HUES48 (cell line): Measurements from ENCODE around the gene SMOC2.

Experiments
- H3K27ac ChIP-seq: one replicate; pipeline ENCODE4 v1.7.0; 2013; ENCODE audit warnings: low read depth, low read length, inconsistent platforms
- H3K27me3 ChIP-seq: 2 replicates; pipeline ENCODE4 v1.6.1; 2013; ENCODE audit warnings: mild to moderate bottlenecking, low read length; ENCODE audit not compliant: control insufficient read depth, insufficient read depth
- H3K36me3 ChIP-seq: 2 replicates; pipeline ENCODE4 v1.6.1; 2013; ENCODE audit warnings: low read length; ENCODE audit not compliant: control insufficient read depth, insufficient read depth
- H3K4me1 ChIP-seq: 2 replicates; pipeline ENCODE4 v1.6.1; 2013; ENCODE audit warnings: mild to moderate bottlenecking, low read length; ENCODE audit not compliant: control insufficient read depth, insufficient read depth
- H3K4me3 ChIP-seq: 2 replicates; pipeline ENCODE4 v1.5.1; 2013; ENCODE audit warnings: mild to moderate bottlenecking, low read depth, low read length
- H3K9ac ChIP-seq: 2 replicates; pipeline ENCODE4 v1.6.1; 2013; ENCODE audit warnings: mild to moderate bottlenecking, low read depth, low read length, moderate library complexity
- H3K9me3 ChIP-seq: 2 replicates; pipeline ENCODE4 v1.6.1; 2013; ENCODE audit warnings: low read length; ENCODE audit not compliant: control insufficient read depth, insufficient read depth

Gene SMOC2

DNA sequence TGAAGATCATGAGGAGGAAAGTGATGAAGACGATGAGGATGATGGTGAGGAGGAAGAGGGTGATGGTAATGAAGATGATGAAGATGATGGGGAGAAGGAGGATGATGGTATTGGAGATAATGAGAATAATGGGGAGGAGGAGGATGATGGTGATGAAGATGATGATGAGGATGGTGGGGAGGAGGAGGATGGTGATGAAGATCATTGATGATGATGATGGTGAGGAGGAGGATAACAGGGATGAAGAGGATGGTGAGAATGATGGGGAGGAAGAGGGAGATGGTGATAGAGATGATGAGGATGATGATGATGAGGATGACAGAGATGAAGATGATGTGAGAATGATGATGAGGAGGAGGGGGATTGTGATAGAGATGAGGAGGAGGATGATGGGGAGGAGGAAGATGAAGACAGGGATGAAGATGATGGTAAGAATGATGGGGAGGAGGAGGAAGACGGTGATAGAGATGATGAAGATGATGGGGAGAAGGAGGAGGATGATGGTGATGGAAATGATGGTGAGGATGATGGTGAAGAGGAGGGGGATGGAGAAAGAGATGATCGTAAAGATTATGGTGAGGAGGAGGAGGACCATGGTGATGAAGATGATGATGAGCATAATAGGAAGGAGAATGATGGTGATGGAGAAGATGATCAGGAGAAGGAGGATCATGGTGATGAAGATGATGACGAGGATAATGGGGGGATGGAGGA, 273.7 kb downstream of the SMOC2 start:
- no peak overlapping the region for H3K27ac ChIP-seq
- no peak overlapping the region for H3K9ac ChIP-seq
- no peaks in the 10 kb centered on the region for H3K4me1 ChIP-seq
- no peaks in the 10 kb centered on the region for H3K36me3 ChIP-seq
- no peak overlapping the region for H3K4me3 ChIP-seq
- H3K9me3 ChIP-seq, result peaks cover 41% of the 10 kb centered on the region
- no peaks in the 10 kb centered on the region for H3K27me3 ChIP-seq

DNA sequence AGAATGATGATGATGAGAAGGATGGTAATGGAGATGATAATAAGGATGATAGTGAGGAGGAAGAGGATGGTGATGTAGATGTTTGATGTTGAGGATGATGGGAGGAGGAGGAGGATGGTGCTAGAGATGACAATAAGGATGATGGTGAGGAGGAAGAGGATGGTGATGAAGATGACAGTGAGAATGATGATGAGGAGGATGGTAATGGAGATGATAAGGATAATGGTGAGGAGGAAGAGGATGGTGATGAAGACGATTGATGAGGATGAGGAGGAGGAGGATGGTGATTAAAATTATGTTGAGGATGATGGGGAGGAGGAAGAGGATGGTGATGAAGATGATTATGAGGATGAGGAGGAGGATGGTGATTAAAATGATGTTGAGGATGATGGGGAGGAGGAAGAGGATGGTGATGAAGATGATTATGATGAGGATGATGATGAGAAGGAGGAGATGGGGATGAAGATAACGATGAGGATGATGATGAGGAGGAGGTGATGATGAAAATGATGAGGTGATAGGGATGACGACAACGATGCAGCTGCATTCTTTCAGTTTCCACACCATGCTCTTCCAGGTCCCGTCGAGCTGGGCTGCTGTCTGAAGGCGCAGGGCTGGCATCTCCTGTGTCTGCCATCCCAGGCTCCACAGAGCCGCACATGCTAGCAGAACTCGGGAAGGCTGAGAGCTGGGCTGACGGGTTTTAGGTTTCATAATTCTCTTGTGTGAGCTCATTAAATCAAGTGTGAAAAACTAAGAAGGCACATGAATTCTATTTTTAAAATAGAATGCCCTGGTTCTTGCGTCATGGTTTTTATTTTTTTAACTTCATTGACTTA, 274.9 kb downstream of the SMOC2 start:
- Histone ChIP-seq H3K9me3 (peaks cover 45% of the 10 kb centered on the region), H3K27me3 (no peaks in the 10 kb centered on the region), H3K9ac (no peak overlapping the region), H3K36me3 (no peaks in the 10 kb centered on the region), H3K4me3 (no peak overlapping the region), H3K4me1 (no peaks in the 10 kb centered on the region), H3K27ac (no peak overlapping the region)

DNA sequence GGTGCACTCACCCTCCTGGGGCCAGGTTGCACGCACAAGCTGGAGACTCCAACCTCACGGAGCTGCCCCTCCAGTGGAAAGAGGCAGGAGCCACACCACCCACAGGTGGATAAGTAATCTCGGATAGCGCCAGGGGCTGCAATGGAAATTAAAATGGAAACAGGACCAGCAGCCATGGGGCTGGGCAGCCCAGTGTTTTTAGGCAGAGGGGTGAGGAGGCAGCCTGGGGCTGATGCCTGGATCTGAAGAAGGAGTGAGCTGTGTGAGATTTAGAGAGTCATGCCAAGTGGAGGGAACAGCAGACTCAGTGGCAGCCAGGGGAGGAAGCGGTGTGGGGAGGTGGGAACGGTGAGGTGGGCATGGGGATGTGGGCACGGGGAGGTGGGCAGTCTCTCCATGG, 275.6 kb downstream of the SMOC2 start:
- Histone ChIP-seq H3K4me3 (no peak overlapping the region), H3K9me3 (peaks cover 47% of the 10 kb centered on the region)

DNA sequence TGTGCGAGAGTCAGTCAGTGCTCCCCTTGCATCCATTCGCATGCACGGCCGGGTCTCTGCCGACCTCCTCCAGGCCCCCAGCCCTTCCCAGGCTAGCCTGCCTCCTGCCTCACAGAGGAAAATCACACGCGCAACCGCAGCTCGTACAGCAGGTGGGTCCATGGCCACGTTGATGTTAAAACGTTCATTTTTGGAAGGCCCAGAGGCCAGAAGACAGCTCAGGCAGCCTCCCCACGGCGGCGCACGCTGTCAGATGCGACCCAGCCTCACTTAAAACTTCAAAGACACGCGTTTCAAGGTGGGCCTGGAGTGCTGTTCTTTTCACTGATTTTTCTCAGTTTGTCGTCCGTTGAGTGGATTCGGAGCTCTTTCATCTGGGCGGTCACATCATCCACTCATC, 276.5 kb downstream of the SMOC2 start:
- Histone ChIP-seq H3K4me3 (no peak overlapping the region), H3K27ac (no peak overlapping the region), H3K36me3 (no peaks in the 10 kb centered on the region), H3K9ac (no peak overlapping the region), H3K9me3 (peaks cover 54% of the 10 kb centered on the region), H3K4me1 (no peaks in the 10 kb centered on the region), H3K27me3 (no peaks in the 10 kb centered on the region)

More for the DNA sequence above, 275.6 kb downstream of the SMOC2 start:
- no peaks in the 10 kb centered on the region for H3K36me3 ChIP-seq
- no peaks in the 10 kb centered on the region for H3K27me3 ChIP-seq
- no peak overlapping the region for H3K9ac ChIP-seq
- H3K27ac ChIP-seq, result no peak overlapping the region
- no peaks in the 10 kb centered on the region for H3K4me1 ChIP-seq
